Endothelial cell of umbilical vein (primary cell): Measurements from ENCODE around the gene CDK6. TPM values are rescaled to one million over a fixed set of nuclear protein-coding genes. Genes with fewer than 3 reads are reported as not detected.

Experiments
- BruUV-seq: library from RNA; stranded (reverse); fragments of 400-500 nt; replicated peaks from 2 replicates; lab custom pipeline; 2021; lab: Mats Ljungman, UMichigan
- CTCF ChIA-PET: fragments of 300-600, 350-600 bp; sonication (Branson Sonifier 250); formaldehyde crosslinking; loops from one replicate; lab custom pipeline; 2021; ENCODE audit warnings: antibody characterized with exemption, inconsistent platforms; lab: Charles Lee
- POLR2A ChIA-PET: fragments of 300-600, 350-600 bp; sonication (Branson Sonifier 250); formaldehyde crosslinking; loops from one replicate; lab custom pipeline; 2021; ENCODE audit warnings: antibody characterized with exemption, inconsistent platforms; lab: Charles Lee
- DNase-seq: peaks from one replicate; pipeline ENCODE4 v3.0.0-alpha.2; 2011; ENCODE audit warnings: low read depth, low spot score
- FAIRE-seq: peaks from 2 replicates; lab custom pipeline; 2011; peaks lifted over from hg19 to GRCh38; lab: Jason Lieb, UNC
- H2AFZ ChIP-seq: 2 replicates; pipeline ENCODE4 v1.6.0; 2012; ENCODE audit warnings: low read depth, low read length, control low read depth, inconsistent platforms
- H3K27ac ChIP-seq: 2 replicates; pipeline ENCODE4 v1.5.1; 2011; ENCODE audit warnings: low read depth, mild to moderate bottlenecking, control low read depth, low read length, moderate library complexity; ENCODE audit not compliant: insufficient read depth
- H3K27me3 ChIP-seq, 2 experiments: 2 replicates each; pipeline versions ENCODE4 v1.6.0 to v1.6.1; 2011; ENCODE audit warnings: low read length in 2 of 2, mixed read lengths in 1 of 2; ENCODE audit not compliant: control insufficient read depth in 2 of 2, insufficient read depth in 2 of 2
- H3K36me3 ChIP-seq, 2 experiments: 2 replicates in 1 of 2; 3 replicates in 1 of 2; pipeline ENCODE4 v1.5.1; 2011; ENCODE audit warnings: low read length in 2 of 2, mild to moderate bottlenecking in 1 of 2, moderate library complexity in 1 of 2; ENCODE audit not compliant: control insufficient read depth in 2 of 2, insufficient read depth in 2 of 2; ENCODE audit errors: extremely low read depth in 1 of 2
- H3K4me1 ChIP-seq: 3 replicates; pipeline ENCODE4 v1.5.1; 2011; ENCODE audit warnings: mild to moderate bottlenecking, low read length; ENCODE audit not compliant: control insufficient read depth, insufficient read depth; ENCODE audit errors: extremely low read depth
- H3K4me2 ChIP-seq: 2 replicates; pipeline ENCODE4 v1.6.1; 2011; ENCODE audit warnings: low read length, control low read depth, mixed read lengths; ENCODE audit not compliant: insufficient read depth
- H3K4me3 ChIP-seq, 3 experiments: fragments of 200-600 bp in 1 of 3; sonication (generic), shearing (Covaris generic) in 1 of 3; replicated peaks in 1 of 3; 2 replicates each; pipeline ENCODE4 v1.5.1; 2011 to 2016; ENCODE audit warnings: control low read depth in 3 of 3, low read length in 3 of 3, mild to moderate bottlenecking in 2 of 3, inconsistent platforms in 1 of 3, low read depth in 1 of 3, moderate library complexity in 1 of 3; ENCODE audit not compliant: insufficient read depth in 1 of 3
- H3K79me2 ChIP-seq: 2 replicates; pipeline ENCODE4 v1.6.0; 2012; ENCODE audit warnings: low read length, inconsistent platforms; ENCODE audit not compliant: control insufficient read depth, insufficient read depth
- H3K9ac ChIP-seq: replicated peaks from 2 replicates; pipeline ENCODE3; 2011; ENCODE audit warnings: low read length, control low read depth; ENCODE audit not compliant: insufficient read depth; ENCODE audit errors: extremely low read depth
- H3K9me1 ChIP-seq: replicated peaks from 3 replicates; pipeline ENCODE4 v1.6.0; 2011; ENCODE audit warnings: mild to moderate bottlenecking, low read length; ENCODE audit not compliant: control insufficient read depth, insufficient read depth; ENCODE audit errors: extremely low read depth
- H3K9me3 ChIP-seq: replicated peaks from 2 replicates; pipeline ENCODE4 v1.5.1; 2012; ENCODE audit warnings: low read length, inconsistent platforms; ENCODE audit not compliant: control insufficient read depth, insufficient read depth
- H4K20me1 ChIP-seq: replicated peaks from 2 replicates; pipeline ENCODE3; 2011; ENCODE audit warnings: mild to moderate bottlenecking, low read length; ENCODE audit not compliant: control insufficient read depth, insufficient read depth; ENCODE audit errors: extremely low read depth
- CTCF ChIP-seq, 2 donors: IDR thresholded peaks; 1 replicate in 1 of 2; 2 replicates in 1 of 2; pipeline ENCODE4 v1.5.1; 2011; ENCODE audit warnings: low read length in 2 of 2, mild to moderate bottlenecking in 2 of 2, moderate library complexity in 2 of 2, control low read depth in 1 of 2, inconsistent platforms in 1 of 2, low read depth in 1 of 2; ENCODE audit not compliant: insufficient read depth in 1 of 2; ENCODE audit errors: extremely low read depth in 1 of 2
- EZH2 ChIP-seq: IDR thresholded peaks from 2 replicates; pipeline ENCODE4 v1.6.1; 2012; ENCODE audit warnings: borderline replicate concordance, low read depth, mild to moderate bottlenecking, moderate library complexity, low read length, inconsistent platforms; ENCODE audit not compliant: severe bottlenecking
- FOS ChIP-seq: IDR thresholded peaks from 2 replicates; pipeline ENCODE4 v1.6.1; 2011; ENCODE audit warnings: mild to moderate bottlenecking, low read length, moderate library complexity, borderline replicate concordance; ENCODE audit not compliant: insufficient read depth
- GATA2 ChIP-seq: IDR thresholded peaks from 2 replicates; pipeline ENCODE4 v1.7.0; 2011; ENCODE audit warnings: low read depth, mild to moderate bottlenecking, moderate library complexity, mixed read lengths, low read length; ENCODE audit not compliant: insufficient read length, insufficient read depth
- JUN ChIP-seq: IDR thresholded peaks from 2 replicates; pipeline ENCODE4 v1.6.1; 2011; ENCODE audit warnings: borderline replicate concordance, low read depth; ENCODE audit not compliant: insufficient read length, insufficient read depth
- MAX ChIP-seq: IDR thresholded peaks from 2 replicates; pipeline ENCODE4 v1.6.1; 2011; ENCODE audit not compliant: insufficient read depth, insufficient read length
- MYC ChIP-seq: IDR thresholded peaks from one replicate; pipeline ENCODE4 v1.6.1; 2011; ENCODE audit warnings: mild to moderate bottlenecking, low read depth, low read length
- POLR2A ChIP-seq: IDR thresholded peaks from 2 replicates; pipeline ENCODE4 v1.6.1; 2012; ENCODE audit warnings: low read depth, mild to moderate bottlenecking, control low read depth, low read length
- POLR2AphosphoS5 ChIP-seq: IDR thresholded peaks from 2 replicates; pipeline ENCODE4 v1.6.1; 2012; ENCODE audit warnings: low read depth, mild to moderate bottlenecking, control low read depth, low read length, moderate library complexity; ENCODE audit not compliant: insufficient read depth
- dilution Hi-C: fragments of 300-500 bp; cut with MboI; formaldehyde crosslinking; loops from one replicate; pipeline ENCODE4 v1.15.0; 2019; ENCODE audit warnings: low sequenced_read_pairs; ENCODE audit not compliant: extremely low pct_ligation_motif_present
- intact Hi-C: fragments of 100-400 bp; cut with micrococcal nuclease; formaldehyde crosslinking; loops from one replicate; pipeline ENCODE4 v1.10.0; 2022
- polyA plus RNA-seq, 4 experiments: library from polyadenylated mRNA; depleted of rRNA in 3 of 4; stranded (reverse) in 3 of 4; unstranded in 1 of 4; fragments of >200 nt; gene quantifications; 2 replicates each; pipeline versions ENCODE4 v1.2.1 to v1.2.3, GENCODE V29; 2011 to 2012; ENCODE audit warnings: missing spikeins in 1 of 4
- total RNA-seq: library from RNA; stranded (reverse); gene quantifications from 2 replicates; pipeline ENCODE4 v1.2.3, GENCODE V29; 2021

Gene CDK6
- total and polyA plus RNA-seq, 2 donors (not counting 3 experiments of a cell fraction or from before 2014, with no cell fraction given), result 6.0 to 28.2 TPM

GRCh38 chr7:92809397-92809759, 27.0 kb downstream of the CDK6 start:
- no peaks in the 10 kb centered on the region for H3K36me3 ChIP-seq
- H3K4me1 ChIP-seq, result peaks cover 29% of the 10 kb centered on the region
- FAIRE-seq, result peak; percentile 26
- H3K9me1 ChIP-seq, result no peaks in the 10 kb centered on the region
- BruUV-seq, result TSS peak; percentile 81
- H3K4me2 ChIP-seq, result peak overlapping the region; percentile 94
- H3K4me3 ChIP-seq, result peak overlapping the region in 1 of 3 experiments; percentile 32
- CTCF ChIA-PET, result interaction anchor here (1.0 to 2.6 kb wide), 7 partner anchors 8 to 110 kb away, joined by 3 to 10 read pairs (median 5); no protein-coding TSS in a partner anchor
- DNase-seq, result no peak
- H3K79me2 ChIP-seq, result peaks cover 36% of the 10 kb centered on the region
- dilution Hi-C loops, result no loop called here
- POLR2A ChIA-PET, result no interaction called here
- peak overlapping the region; percentile 86 for H3K27ac ChIP-seq
- H3K9me3 ChIP-seq, result no peaks in the 10 kb centered on the region
- no peak overlapping the region for H2AFZ ChIP-seq
- H4K20me1 ChIP-seq, result no peaks in the 10 kb centered on the region
- TF ChIP-seq GATA2 (no peak), MYC (no peak), EZH2 (no peak), JUN (no peak), CTCF (IDR thresholded peaks at IDR 0.05; ENCODE audit: extremely low read depth in 1 of 2, insufficient read depth in 1 of 2, low read depth in 1 of 2, low read length in 2 of 2) (no peak), POLR2A (no peak), FOS (no peak), POLR2AphosphoS5 (no peak), MAX (no peak)
- intact Hi-C loops, result loop anchor here (1.0 kb wide), 5 partner anchors 24 to 203 kb away; no protein-coding TSS in a partner anchor
- peak overlapping the region; percentile 69 for H3K9ac ChIP-seq
- no peaks in the 10 kb centered on the region for H3K27me3 ChIP-seq
